ENCODE measurements around the gene CCDC81. TPM values are rescaled to one million over a fixed set of nuclear protein-coding genes. Genes with fewer than 3 reads are reported as not detected.

The CCDC81 gene
- total RNA-seq, 1 donor from 2014 or later, result 0.74 TPM

GRCh38 chr11:86395061-86395551, 20.4 kb downstream of the CCDC81 start:
- H3K4me3 Mint-ChIP-seq (ENCODE audit: unreplicated experiment), result no peak overlapping the region
- no peaks in the 10 kb centered on the region for H3K36me3 Mint-ChIP-seq (ENCODE audit: unreplicated experiment)
- H3K27ac Mint-ChIP-seq (ENCODE audit: unreplicated experiment), result no peak overlapping the region
- no peak for DNase-seq
- H3K27me3 Mint-ChIP-seq (ENCODE audit: unreplicated experiment), result peaks cover 2% of the 10 kb centered on the region
- no peaks in the 10 kb centered on the region for H3K9me3 Mint-ChIP-seq (ENCODE audit: unreplicated experiment)
- TF ChIP-seq CTCF (IDR thresholded peaks at IDR 0.05; ENCODE audit: partially characterized antibody, unreplicated experiment), result no peak
- no peaks in the 10 kb centered on the region for H3K4me1 Mint-ChIP-seq (ENCODE audit: low read depth, unreplicated experiment)

- peaks cover 2% of the 10 kb centered on the region for H3K27me3 Mint-ChIP-seq (ENCODE audit: unreplicated experiment)
- H3K9me3 Mint-ChIP-seq (ENCODE audit: unreplicated experiment), result no peaks in the 10 kb centered on the region
- no peak overlapping the region for H3K4me3 Mint-ChIP-seq (ENCODE audit: unreplicated experiment)
- no peaks in the 10 kb centered on the region for H3K4me1 Mint-ChIP-seq (ENCODE audit: low read depth, unreplicated experiment)
- H3K27ac Mint-ChIP-seq (ENCODE audit: unreplicated experiment), result no peak overlapping the region
- H3K36me3 Mint-ChIP-seq (ENCODE audit: unreplicated experiment), result no peaks in the 10 kb centered on the region
- DNase-seq, result no peak
- TF ChIP-seq CTCF (IDR thresholded peaks at IDR 0.05; ENCODE audit: partially characterized antibody, unreplicated experiment), result no peak
These were observed 21.7 kb downstream of the CCDC81 start for GRCh38 chr11:86396396-86396795.

GRCh38 chr11:86397351-86397750, 22.7 kb downstream of the CCDC81 start:
- no peaks in the 10 kb centered on the region for H3K36me3 Mint-ChIP-seq (ENCODE audit: unreplicated experiment)
- TF ChIP-seq CTCF (IDR thresholded peaks at IDR 0.05; ENCODE audit: partially characterized antibody, unreplicated experiment), result no peak
- H3K27me3 Mint-ChIP-seq (ENCODE audit: unreplicated experiment), result peaks cover 2% of the 10 kb centered on the region

GRCh38 chr11:86398106-86398505, 23.4 kb downstream of the CCDC81 start:
- Mint-ChIP-seq H3K4me3 (ENCODE audit: unreplicated experiment) (no peak overlapping the region), H3K27me3 (ENCODE audit: unreplicated experiment) (peaks cover 2% of the 10 kb centered on the region), H3K9me3 (ENCODE audit: unreplicated experiment) (no peaks in the 10 kb centered on the region), H3K27ac (ENCODE audit: unreplicated experiment) (no peak overlapping the region), H3K36me3 (ENCODE audit: unreplicated experiment) (no peaks in the 10 kb centered on the region), H3K4me1 (ENCODE audit: low read depth, unreplicated experiment) (no peaks in the 10 kb centered on the region)
- no peak for TF ChIP-seq CTCF (IDR thresholded peaks at IDR 0.05; ENCODE audit: partially characterized antibody, unreplicated experiment)
- no peak for DNase-seq

More at GRCh38 chr11:86397351-86397750, 22.7 kb downstream of the CCDC81 start:
- no peak for DNase-seq
- no peak overlapping the region for H3K27ac Mint-ChIP-seq (ENCODE audit: unreplicated experiment)
- no peak overlapping the region for H3K4me3 Mint-ChIP-seq (ENCODE audit: unreplicated experiment)
- no peaks in the 10 kb centered on the region for H3K9me3 Mint-ChIP-seq (ENCODE audit: unreplicated experiment)
- no peaks in the 10 kb centered on the region for H3K4me1 Mint-ChIP-seq (ENCODE audit: low read depth, unreplicated experiment)

GRCh38 chr11:86403458-86403857, 28.8 kb downstream of the CCDC81 start:
- Mint-ChIP-seq H3K27ac (ENCODE audit: unreplicated experiment) (no peak overlapping the region), H3K27me3 (ENCODE audit: unreplicated experiment) (no peaks in the 10 kb centered on the region), H3K36me3 (ENCODE audit: unreplicated experiment) (no peaks in the 10 kb centered on the region), H3K4me1 (ENCODE audit: low read depth, unreplicated experiment) (no peaks in the 10 kb centered on the region), H3K9me3 (ENCODE audit: unreplicated experiment) (no peaks in the 10 kb centered on the region), H3K4me3 (ENCODE audit: unreplicated experiment) (no peak overlapping the region)
- DNase-seq, result no peak
- no peak for TF ChIP-seq CTCF (IDR thresholded peaks at IDR 0.05; ENCODE audit: partially characterized antibody, unreplicated experiment)

Data from glutamatergic neuron (in vitro differentiated cells).